Measurements from ENCODE around the gene ZNF280B. TPM values are rescaled to one million over a fixed set of nuclear protein-coding genes. Genes with fewer than 3 reads are reported as not detected.
A peak's percentile ranks its signal among the peaks of the same experiment; 100 is the strongest.
"Not testable (repeated sequence)": the region's sequence is repeated elsewhere in the genome, so short reads cannot be mapped to it uniquely, and the experiment has no call there.

The ZNF280B gene
- polyA plus RNA-seq, 3 donors: 4.0 to 4.7 (median 4.3) TPM

GRCh38 chr22:22454997-22455396 lies 53.5 kb downstream of the ZNF280B start:
- no peak for DNase-seq (ENCODE audit: extremely low read depth in 1 of 11, low read depth in 9 of 11, low spot score in 4 of 11)

GRCh38 chr22:22452996-22453686 lies 55.4 kb downstream of the ZNF280B start:
- no peak for DNase-seq (ENCODE audit: extremely low read depth in 1 of 11, low read depth in 9 of 11, low spot score in 4 of 11)

- DNase-seq (ENCODE audit: extremely low read depth in 1 of 11, low read depth in 9 of 11, low spot score in 4 of 11): no peak
Observed at GRCh38 chr22:22452211-22452610, 56.3 kb downstream of the ZNF280B start.

GRCh38 chr22:22450343-22450839 lies 58.2 kb downstream of the ZNF280B start:
- peak in 1 of 11 donors; percentile 7 for DNase-seq (ENCODE audit: extremely low read depth in 1 of 11, low read depth in 9 of 11, low spot score in 4 of 11)

GRCh38 chr22:22449819-22450218 lies 58.7 kb downstream of the ZNF280B start:
- DNase-seq (ENCODE audit: extremely low read depth in 1 of 11, low read depth in 9 of 11, low spot score in 4 of 11): no peak

GRCh38 chr22:22446517-22446916 lies 62.0 kb downstream of the ZNF280B start:
- peak in 1 of 11 donors; percentile 13 for DNase-seq (ENCODE audit: extremely low read depth in 1 of 11, low read depth in 9 of 11, low spot score in 4 of 11)

GRCh38 chr22:22444007-22444589 lies 64.4 kb downstream of the ZNF280B start:
- DNase-seq (ENCODE audit: extremely low read depth in 1 of 11, low read depth in 9 of 11, low spot score in 4 of 11): not testable (repeated sequence)

GRCh38 chr22:22442928-22443709 lies 65.4 kb downstream of the ZNF280B start:
- DNase-seq (ENCODE audit: extremely low read depth in 1 of 11, low read depth in 9 of 11, low spot score in 4 of 11): no peak

GRCh38 chr22:22441626-22442025 lies 66.9 kb downstream of the ZNF280B start:
- DNase-seq (ENCODE audit: extremely low read depth in 1 of 11, low read depth in 9 of 11, low spot score in 4 of 11): not testable (repeated sequence)

- DNase-seq (ENCODE audit: extremely low read depth in 1 of 11, low read depth in 9 of 11, low spot score in 4 of 11): no peak
Observed at GRCh38 chr22:22440188-22440587, 68.4 kb downstream of the ZNF280B start.

Other genes with a start within 250 kb of the ZNF280B start
- not detected for gene ZNF280A, start 11.5 kb upstream of the ZNF280B start, polyA plus RNA-seq (ENCODE audit: insufficient read length in 3 of 3)
- gene PRAME, start 50.5 kb upstream of the ZNF280B start, polyA plus RNA-seq (ENCODE audit: insufficient read length in 3 of 3): 1 to 10 TPM in 2 of 3 donors, under 1 TPM in 1; 0.90 to 1.7 (median 1.0) TPM
- under 1 TPM in 2 of 3 donors, not detected in 1; 0.30 to 0.32 TPM for gene GGTLC2, start 135.9 kb upstream of the ZNF280B start, polyA plus RNA-seq (ENCODE audit: insufficient read length in 3 of 3)